WTC11 (cell line): Measurements from ENCODE around the gene RAB7A.

Experiments used
- ATF1 ChIP-seq: sonication (generic); formaldehyde crosslinking; IDR thresholded peaks from 2 replicates; pipeline ENCODE4 v1.8.1; 2023; ENCODE audit warnings: mild to moderate bottlenecking, moderate library complexity, missing genetic modification reagents
- ELF4 ChIP-seq: sonication (generic); formaldehyde crosslinking; IDR thresholded peaks from 2 replicates; pipeline ENCODE4 v1.8.1; 2022; ENCODE audit warnings: low read depth, mild to moderate bottlenecking, moderate library complexity, missing genetic modification reagents
- ERG ChIP-seq: fragments of 250-450 bp; sonication (Bioruptor Pico); IDR thresholded peaks from 2 replicates; pipeline ENCODE4 v1.8.0; 2021; ENCODE audit warnings: mild to moderate bottlenecking
- FOXJ3 ChIP-seq: sonication (generic); formaldehyde crosslinking; IDR thresholded peaks from 2 replicates; pipeline ENCODE4 v1.9.0; 2021; ENCODE audit warnings: missing genetic modification reagents, mild to moderate bottlenecking, borderline replicate concordance
- FOXK1 ChIP-seq: sonication (generic); formaldehyde crosslinking; IDR thresholded peaks from 2 replicates; pipeline ENCODE4 v1.8.0; 2022; ENCODE audit warnings: mild to moderate bottlenecking, moderate library complexity, missing genetic modification reagents
- JUN ChIP-seq: sonication (generic); formaldehyde crosslinking; IDR thresholded peaks from 2 replicates; pipeline ENCODE4 v1.8.0; 2023; ENCODE audit warnings: mild to moderate bottlenecking, missing genetic modification reagents
- KAT7 ChIP-seq: sonication (generic); formaldehyde crosslinking; IDR thresholded peaks from 2 replicates; pipeline ENCODE4 v1.8.1; 2023; ENCODE audit warnings: missing genetic modification reagents, mild to moderate bottlenecking, borderline replicate concordance
- OVOL2 ChIP-seq: fragments of 250-450 bp; sonication (Bioruptor Pico); IDR thresholded peaks from 2 replicates; pipeline ENCODE4 v1.9.0; 2021; ENCODE audit warnings: mild to moderate bottlenecking, borderline replicate concordance
- ZBTB21 ChIP-seq: sonication (generic); formaldehyde crosslinking; IDR thresholded peaks from 2 replicates; pipeline ENCODE4 v1.8.1; 2023; ENCODE audit warnings: mild to moderate bottlenecking, missing genetic modification reagents, borderline replicate concordance
- TF ChIP-seq, protein P1 (sequence below): fragments of 200-600 bp; IDR thresholded peaks from 2 replicates; pipeline ENCODE4 v1.8.0; 2022; ENCODE audit warnings: antibody characterized with exemption
- TF ChIP-seq, protein P2 (sequence below): sonication (generic); formaldehyde crosslinking; conservative IDR thresholded peaks from 2 replicates; pipeline ENCODE4 v1.8.1; 2022; ENCODE audit warnings: mild to moderate bottlenecking, missing genetic modification reagents
- TF ChIP-seq, protein P3 (sequence below): fragments of 250-450 bp; sonication (Bioruptor Pico); conservative IDR thresholded peaks from 2 replicates; pipeline ENCODE4 v1.9.0; 2021; ENCODE audit warnings: mild to moderate bottlenecking
- TF ChIP-seq, protein P4 (sequence below): sonication (generic); formaldehyde crosslinking; IDR thresholded peaks from 2 replicates; pipeline ENCODE4 v1.8.0; 2022; ENCODE audit warnings: mild to moderate bottlenecking, missing genetic modification reagents

DNA sequence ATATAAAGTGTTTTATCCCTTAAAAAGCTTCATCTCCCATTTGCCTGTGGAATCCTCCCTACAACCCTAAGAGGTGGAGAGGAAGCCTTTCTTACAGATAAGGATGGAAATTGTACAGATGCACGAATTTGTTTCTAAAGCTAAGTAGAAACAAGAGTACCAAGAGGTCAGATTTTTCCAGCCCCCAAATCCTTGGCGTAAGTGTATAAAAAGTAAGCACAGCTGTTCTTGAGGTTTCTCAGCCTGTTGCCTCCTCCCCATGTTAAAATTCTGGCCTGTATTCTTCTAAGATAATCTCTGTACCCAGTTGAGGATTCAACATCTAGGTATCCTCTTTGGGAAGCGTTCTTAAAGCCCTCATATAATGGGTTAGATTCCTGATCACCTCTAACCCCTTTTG is 34.9 kb downstream of the RAB7A start:
- TF ChIP-seq, protein P1, sequence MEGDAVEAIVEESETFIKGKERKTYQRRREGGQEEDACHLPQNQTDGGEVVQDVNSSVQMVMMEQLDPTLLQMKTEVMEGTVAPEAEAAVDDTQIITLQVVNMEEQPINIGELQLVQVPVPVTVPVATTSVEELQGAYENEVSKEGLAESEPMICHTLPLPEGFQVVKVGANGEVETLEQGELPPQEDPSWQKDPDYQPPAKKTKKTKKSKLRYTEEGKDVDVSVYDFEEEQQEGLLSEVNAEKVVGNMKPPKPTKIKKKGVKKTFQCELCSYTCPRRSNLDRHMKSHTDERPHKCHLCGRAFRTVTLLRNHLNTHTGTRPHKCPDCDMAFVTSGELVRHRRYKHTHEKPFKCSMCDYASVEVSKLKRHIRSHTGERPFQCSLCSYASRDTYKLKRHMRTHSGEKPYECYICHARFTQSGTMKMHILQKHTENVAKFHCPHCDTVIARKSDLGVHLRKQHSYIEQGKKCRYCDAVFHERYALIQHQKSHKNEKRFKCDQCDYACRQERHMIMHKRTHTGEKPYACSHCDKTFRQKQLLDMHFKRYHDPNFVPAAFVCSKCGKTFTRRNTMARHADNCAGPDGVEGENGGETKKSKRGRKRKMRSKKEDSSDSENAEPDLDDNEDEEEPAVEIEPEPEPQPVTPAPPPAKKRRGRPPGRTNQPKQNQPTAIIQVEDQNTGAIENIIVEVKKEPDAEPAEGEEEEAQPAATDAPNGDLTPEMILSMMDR = no peak
- TF ChIP-seq, protein P2, sequence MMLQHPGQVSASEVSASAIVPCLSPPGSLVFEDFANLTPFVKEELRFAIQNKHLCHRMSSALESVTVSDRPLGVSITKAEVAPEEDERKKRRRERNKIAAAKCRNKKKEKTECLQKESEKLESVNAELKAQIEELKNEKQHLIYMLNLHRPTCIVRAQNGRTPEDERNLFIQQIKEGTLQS (CRISPR knock-in tag) = no peak
- TF ChIP-seq, protein P3, sequence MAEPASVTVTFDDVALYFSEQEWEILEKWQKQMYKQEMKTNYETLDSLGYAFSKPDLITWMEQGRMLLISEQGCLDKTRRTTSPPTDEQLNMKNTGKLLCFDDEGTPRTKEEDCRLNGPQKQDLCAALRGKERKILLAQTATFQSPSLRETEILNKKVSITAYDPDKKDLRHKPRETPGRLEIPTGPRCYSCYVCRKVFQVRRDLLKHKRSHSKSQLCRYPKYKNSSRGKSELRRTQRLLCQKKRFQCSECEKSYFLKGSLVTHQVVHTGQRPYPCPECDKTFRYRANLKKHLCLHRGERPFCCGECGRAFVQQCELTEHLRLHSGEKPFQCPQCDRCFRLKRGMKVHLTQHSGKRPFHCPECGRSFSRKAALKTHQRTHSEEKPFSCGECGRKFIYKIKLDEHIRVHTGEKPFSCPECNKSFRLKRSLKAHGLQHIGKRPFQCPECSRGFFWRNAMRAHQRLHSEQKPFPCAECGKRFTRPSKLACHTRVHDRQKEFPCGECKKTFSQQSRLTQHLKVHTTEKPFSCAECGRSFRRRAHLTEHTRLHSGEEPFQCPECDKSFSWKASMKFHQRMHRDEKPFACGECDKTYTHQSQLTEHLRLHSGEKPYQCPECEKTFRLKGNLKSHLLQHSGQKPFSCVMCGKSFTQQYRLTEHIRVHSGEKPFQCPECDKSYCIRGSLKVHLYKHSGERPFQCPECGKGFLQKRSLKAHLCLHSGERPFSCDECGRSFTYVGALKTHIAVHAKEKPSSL (CRISPR knock-in tag) = no peak
- TF ChIP-seq KAT7 (CRISPR knock-in tag) = no peak
- TF ChIP-seq, protein P4, sequence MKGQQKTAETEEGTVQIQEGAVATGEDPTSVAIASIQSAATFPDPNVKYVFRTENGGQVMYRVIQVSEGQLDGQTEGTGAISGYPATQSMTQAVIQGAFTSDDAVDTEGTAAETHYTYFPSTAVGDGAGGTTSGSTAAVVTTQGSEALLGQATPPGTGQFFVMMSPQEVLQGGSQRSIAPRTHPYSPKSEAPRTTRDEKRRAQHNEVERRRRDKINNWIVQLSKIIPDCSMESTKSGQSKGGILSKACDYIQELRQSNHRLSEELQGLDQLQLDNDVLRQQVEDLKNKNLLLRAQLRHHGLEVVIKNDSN = no peak
- no peak for TF ChIP-seq ERG
- no peak for TF ChIP-seq OVOL2 (CRISPR knock-in tag)
- TF ChIP-seq FOXK1 (CRISPR knock-in tag) = no peak
- no peak for TF ChIP-seq ELF4 (CRISPR knock-in tag)
- TF ChIP-seq JUN (CRISPR knock-in tag) = no peak
- TF ChIP-seq ATF1 (CRISPR knock-in tag) = no peak
- TF ChIP-seq FOXJ3 (CRISPR knock-in tag) = no peak
- no peak for TF ChIP-seq ZBTB21
